AG09309 (cell line): ENCODE results near the gene DCANP1.

Experiments used
- DNase-seq: peaks from one replicate; pipeline ENCODE4 v3.0.0-alpha.2; 2010; ENCODE audit warnings: low read depth
- H3K4me3 ChIP-seq: 2 replicates; pipeline ENCODE4 v1.5.1; 2011; ENCODE audit warnings: mild to moderate bottlenecking, low read depth, low read length, moderate library complexity; ENCODE audit not compliant: control insufficient read depth
- TF ChIP-seq, protein P1 (sequence below): IDR thresholded peaks from 2 replicates; pipeline ENCODE4 v1.5.1; 2011; ENCODE audit warnings: mild to moderate bottlenecking, low read depth, low read length, inconsistent platforms; ENCODE audit not compliant: insufficient read depth, control insufficient read depth; ENCODE audit errors: missing control alignments

Gene DCANP1

DNA sequence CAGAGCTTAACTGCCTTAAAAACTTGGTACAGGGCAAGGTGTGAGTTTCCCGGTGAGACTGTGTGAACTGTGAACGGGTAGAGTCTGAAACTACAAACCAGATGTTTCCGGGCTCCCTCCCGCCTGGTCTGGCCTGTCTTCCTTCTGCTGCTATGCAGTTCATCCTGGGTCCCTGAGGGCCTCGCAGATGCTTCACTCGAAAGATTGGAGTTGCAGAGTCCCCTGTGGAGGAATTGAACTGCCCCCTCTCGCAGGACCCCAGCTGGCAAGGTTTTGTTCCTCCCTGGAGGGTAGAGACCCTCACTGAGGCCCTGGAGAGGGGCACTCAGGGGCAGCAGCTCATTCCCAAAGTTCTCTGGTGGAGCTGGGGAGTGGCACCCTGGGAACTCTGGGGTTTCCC is 533 bp downstream of the DCANP1 start:
- no peak overlapping the region for H3K4me3 ChIP-seq
- TF ChIP-seq, protein P1, sequence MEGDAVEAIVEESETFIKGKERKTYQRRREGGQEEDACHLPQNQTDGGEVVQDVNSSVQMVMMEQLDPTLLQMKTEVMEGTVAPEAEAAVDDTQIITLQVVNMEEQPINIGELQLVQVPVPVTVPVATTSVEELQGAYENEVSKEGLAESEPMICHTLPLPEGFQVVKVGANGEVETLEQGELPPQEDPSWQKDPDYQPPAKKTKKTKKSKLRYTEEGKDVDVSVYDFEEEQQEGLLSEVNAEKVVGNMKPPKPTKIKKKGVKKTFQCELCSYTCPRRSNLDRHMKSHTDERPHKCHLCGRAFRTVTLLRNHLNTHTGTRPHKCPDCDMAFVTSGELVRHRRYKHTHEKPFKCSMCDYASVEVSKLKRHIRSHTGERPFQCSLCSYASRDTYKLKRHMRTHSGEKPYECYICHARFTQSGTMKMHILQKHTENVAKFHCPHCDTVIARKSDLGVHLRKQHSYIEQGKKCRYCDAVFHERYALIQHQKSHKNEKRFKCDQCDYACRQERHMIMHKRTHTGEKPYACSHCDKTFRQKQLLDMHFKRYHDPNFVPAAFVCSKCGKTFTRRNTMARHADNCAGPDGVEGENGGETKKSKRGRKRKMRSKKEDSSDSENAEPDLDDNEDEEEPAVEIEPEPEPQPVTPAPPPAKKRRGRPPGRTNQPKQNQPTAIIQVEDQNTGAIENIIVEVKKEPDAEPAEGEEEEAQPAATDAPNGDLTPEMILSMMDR = no peak
- no peak for DNase-seq

DNA sequence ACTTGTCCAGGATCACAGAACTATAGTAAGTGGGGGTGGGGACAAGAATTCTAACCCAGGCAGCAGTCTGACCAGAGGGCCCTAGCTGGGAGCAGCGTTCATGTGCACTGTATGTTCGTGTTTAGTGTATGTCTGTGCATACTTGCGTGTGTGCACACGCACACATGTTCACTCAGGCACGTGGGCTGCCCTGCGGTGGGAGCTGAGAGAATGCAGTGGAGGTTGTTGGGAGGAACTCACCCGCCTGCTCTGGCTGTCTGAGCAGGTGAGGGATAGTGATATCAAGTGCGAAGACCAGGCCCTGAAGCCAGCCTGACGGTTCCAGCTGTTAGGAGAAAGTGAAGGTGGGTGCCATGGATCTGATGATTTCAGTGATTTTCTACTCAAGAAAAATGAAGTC is 942 bp downstream of the DCANP1 start:
- TF ChIP-seq, protein P1 = no peak
- no peak overlapping the region for H3K4me3 ChIP-seq
- no peak for DNase-seq

DNA sequence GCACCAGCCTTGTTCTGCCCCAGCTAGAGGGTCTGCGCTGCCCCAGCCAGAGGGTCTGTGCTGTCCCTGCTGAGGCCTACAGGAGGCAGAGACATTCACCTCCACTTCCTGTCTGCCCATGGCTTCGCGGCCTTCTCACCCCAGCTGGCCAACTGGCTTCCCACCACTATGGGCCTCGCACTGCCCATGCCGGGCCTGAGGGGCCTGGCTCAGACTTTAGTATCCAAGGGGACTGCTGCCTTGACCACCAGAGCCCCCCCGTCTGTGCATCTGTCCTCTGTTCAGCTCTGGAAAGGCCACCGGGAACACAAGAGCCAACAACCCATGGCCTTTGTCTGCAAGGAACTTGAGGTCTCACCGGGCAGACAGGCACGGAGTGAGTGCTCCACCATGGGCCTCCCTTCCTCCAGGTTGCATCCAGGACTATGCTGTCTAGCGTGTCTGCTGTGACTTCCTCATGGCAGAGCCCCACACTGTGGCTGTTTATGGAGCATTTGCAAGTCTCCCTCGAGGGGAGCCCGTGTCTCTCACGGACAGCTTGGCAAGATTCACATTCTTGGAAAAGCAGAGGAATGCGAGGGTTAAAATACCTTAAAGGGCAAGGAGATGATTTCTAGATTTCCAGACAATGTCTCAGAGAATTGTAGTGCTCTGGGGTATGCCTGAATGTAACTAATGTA is 1.7 kb downstream of the DCANP1 start:
- DNase-seq = no peak

DNA sequence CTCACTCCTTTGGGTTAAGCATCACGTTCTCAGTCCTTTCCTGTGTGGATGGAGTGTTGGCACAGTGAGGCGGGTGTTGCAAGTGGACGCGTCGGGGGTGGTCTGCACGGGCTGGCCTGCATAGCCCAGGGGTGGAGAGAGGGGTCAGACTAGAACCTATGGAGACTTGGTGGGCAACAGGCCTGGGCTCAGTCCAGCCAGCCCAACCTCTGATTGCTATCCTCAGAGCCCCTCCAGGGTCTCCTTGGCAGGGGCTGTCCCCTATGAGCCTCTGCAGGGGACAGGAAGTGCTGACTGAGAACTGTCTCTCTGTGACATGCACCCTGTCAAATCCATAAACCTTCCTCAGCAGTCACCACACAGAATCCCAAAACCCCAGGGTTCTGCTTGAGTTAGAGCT is 2.3 kb downstream of the DCANP1 start:
- H3K4me3 ChIP-seq = no peak overlapping the region
- no peak for DNase-seq
- TF ChIP-seq, protein P1 = no peak

More for the DNA sequence above, 1.7 kb downstream of the DCANP1 start:
- TF ChIP-seq, protein P1 = no peak
- no peak overlapping the region for H3K4me3 ChIP-seq

DNA sequence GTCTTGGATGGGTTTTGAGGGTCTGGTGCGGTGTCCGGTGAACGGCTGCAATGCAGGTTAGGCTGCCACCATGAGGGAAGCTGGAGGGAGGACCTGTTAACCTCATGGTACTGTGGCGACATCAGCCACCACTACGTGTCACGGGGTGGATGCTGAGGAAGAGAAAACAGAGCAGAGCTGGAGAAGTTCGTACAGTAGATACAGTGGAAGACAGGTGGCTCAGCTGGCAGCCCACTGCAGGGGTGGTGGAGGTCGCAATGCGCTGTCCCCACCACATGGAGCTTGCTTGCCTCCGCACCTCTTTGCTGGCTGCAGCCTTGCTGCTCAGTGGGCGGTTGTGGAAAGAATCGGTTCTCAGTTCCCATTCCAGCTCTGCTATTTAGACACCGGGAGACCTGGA is 2.8 kb downstream of the DCANP1 start:
- TF ChIP-seq, protein P1 = no peak
- DNase-seq = no peak
- H3K4me3 ChIP-seq = no peak overlapping the region

DNA sequence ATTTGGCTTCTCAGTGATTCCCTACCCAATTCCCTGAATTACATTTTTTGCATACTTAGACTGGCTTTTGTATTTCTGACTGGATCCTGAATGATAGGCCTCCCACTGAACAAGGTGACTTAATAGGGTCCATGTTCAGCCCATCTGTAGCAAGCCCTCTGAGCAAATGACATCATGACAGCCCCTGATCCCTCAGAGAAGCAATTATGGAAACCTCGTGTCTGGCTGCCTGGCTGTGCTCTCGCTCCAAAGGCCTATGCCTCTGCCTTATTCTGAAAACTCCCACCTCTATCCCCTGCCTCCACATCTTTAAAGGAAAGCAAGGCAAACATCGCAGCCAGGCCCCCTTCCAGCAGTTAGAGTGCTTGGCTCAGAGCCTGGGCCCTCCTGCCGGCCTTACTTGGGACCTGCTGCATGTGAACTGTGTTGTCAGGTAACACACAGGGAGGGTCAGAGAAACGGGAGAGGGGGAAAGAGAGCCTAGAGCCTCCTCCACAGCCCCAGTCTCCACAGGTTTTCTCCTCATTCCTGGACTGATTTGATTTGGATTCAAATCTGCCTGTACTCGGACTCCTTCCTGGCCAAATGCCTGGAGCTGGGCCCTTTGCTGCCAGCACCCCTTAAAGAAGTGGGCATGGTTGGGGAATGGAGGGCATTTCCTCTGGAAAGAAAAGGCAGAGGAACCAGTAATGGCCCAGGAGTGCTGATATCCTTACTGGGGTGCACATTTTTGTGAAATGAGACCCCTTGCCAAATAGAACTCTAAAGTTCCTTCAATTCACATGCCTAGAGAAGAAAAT is 3.8 kb downstream of the DCANP1 start:
- no peak overlapping the region for H3K4me3 ChIP-seq
- DNase-seq = no peak
- TF ChIP-seq, protein P1 = no peak
